ENCODE data around the gene NET1.

NET1 gene

DNA sequence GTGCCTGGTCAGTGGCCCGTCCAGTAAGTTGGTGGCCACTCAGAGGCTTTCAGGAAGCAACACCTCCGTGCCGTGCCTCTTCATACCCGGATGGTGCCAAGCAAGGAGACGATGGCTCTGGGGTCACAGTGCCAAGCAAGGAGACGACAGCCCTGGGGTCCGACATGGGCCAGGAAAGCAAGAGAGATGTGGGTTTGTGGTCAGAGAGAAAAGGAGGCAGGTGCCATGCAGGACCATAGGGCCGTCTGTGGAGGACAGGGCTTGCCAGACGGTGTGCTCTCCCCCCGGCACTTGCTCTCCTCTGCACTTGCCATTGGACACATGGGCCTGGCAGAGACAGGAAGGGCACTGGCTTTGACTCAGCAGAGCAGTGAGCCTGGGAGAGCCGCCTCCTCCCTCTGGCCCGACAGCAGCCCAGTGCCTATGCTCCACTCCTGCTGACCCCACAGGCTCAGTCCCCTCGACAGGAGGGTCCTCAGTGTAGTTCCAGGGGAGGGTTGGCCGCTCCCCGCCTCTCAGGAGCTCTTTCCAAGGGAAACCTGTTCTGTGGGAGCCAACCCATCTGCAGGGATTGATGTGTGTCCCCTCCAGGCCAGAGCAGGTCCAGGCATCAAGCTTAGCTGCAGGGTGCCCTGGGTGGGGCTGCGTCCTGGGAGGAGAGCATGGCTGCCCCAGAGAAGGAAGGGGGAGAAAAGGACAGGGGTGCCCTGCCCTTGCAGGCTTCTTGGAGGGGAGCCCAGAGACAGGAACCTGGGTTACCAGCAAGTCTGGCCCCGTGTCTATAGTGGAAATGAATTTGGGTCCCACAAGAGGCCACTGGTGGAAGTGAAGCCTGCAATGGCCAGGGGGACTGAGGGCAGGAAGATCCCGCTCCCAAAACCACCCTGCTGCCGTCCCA is 94.6 kb downstream of the NET1 start:
- Histone ChIP-seq H3K4me3 (ENCODE audit: insufficient read length, low read depth) (no peak overlapping the region), H3K27me3 (ENCODE audit: insufficient read depth, insufficient read length) (no peaks in the 10 kb centered on the region), H3K4me1 (ENCODE audit: insufficient read depth, insufficient read length) (no peaks in the 10 kb centered on the region), H3K36me3 (ENCODE audit: insufficient read depth, insufficient read length, low read length) (no peaks in the 10 kb centered on the region), H3K9ac (ENCODE audit: insufficient read length, low read depth) (no peak overlapping the region), H3K9me3 (ENCODE audit: insufficient read depth, low read length) (no peaks in the 10 kb centered on the region)
- no peak for TF ChIP-seq YY1 (IDR thresholded peaks at IDR 0.05; ENCODE audit: insufficient read depth, insufficient read length)
- TF ChIP-seq SUZ12 (IDR thresholded peaks at IDR 0.05; ENCODE audit: extremely low read depth, insufficient read depth, insufficient read length) = no peak
- no peak for TF ChIP-seq ZNF274 (IDR thresholded peaks at IDR 0.05; ENCODE audit: low read depth, low read length)
- DNase-seq (ENCODE audit: low read depth, low spot score) = no peak

DNA sequence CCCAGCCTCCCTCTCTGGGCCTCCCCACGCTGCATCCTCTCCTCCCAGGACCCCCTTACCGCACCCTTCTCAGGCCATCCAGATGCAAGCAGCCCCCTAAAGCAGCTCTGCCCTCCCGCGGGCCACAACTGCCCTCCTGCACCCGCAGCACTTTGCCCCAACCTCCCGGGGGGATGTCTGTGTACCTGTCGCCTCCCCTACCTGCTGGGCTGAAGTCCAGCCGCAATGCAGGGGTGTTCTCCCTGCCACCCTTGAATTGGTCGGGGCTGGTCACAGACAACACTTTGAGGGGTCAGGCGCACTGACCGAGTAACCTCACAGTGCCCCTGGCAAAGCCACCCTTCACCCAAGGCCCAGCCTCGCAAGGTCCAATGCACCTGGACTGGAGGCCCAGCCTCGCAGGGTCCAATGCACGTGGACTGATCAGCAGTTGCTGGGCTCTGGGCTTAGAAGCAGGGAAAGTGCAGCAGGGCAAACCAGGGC is 95.3 kb downstream of the NET1 start:
- no peaks in the 10 kb centered on the region for H3K4me1 ChIP-seq (ENCODE audit: insufficient read depth, insufficient read length)

GRCh38 chr10:5508161-5508604 is 95.8 kb downstream of the NET1 start:
- H3K9me3 ChIP-seq (ENCODE audit: insufficient read depth, low read length) = no peaks in the 10 kb centered on the region
- no peak overlapping the region for H3K4me3 ChIP-seq (ENCODE audit: insufficient read length, low read depth)
- no peaks in the 10 kb centered on the region for H3K4me1 ChIP-seq (ENCODE audit: insufficient read depth, insufficient read length)
- no peak for DNase-seq (ENCODE audit: low read depth, low spot score)
- no peak for TF ChIP-seq ZNF274 (IDR thresholded peaks at IDR 0.05; ENCODE audit: low read depth, low read length)
- TF ChIP-seq SUZ12 (IDR thresholded peaks at IDR 0.05; ENCODE audit: extremely low read depth, insufficient read depth, insufficient read length) = no peak
- no peak for TF ChIP-seq YY1 (IDR thresholded peaks at IDR 0.05; ENCODE audit: insufficient read depth, insufficient read length)
- H3K27me3 ChIP-seq (ENCODE audit: insufficient read depth, insufficient read length) = no peaks in the 10 kb centered on the region
- H3K36me3 ChIP-seq (ENCODE audit: insufficient read depth, insufficient read length, low read length) = no peaks in the 10 kb centered on the region
- H3K9ac ChIP-seq (ENCODE audit: insufficient read length, low read depth) = no peak overlapping the region

More for the DNA sequence above, 95.3 kb downstream of the NET1 start:
- Histone ChIP-seq H3K9me3 (ENCODE audit: insufficient read depth, low read length) (no peaks in the 10 kb centered on the region), H3K4me3 (ENCODE audit: insufficient read length, low read depth) (no peak overlapping the region), H3K36me3 (ENCODE audit: insufficient read depth, insufficient read length, low read length) (no peaks in the 10 kb centered on the region), H3K9ac (ENCODE audit: insufficient read length, low read depth) (no peak overlapping the region), H3K27me3 (ENCODE audit: insufficient read depth, insufficient read length) (no peaks in the 10 kb centered on the region)
- TF ChIP-seq YY1 (IDR thresholded peaks at IDR 0.05; ENCODE audit: insufficient read depth, insufficient read length) = no peak
- no peak for TF ChIP-seq SUZ12 (IDR thresholded peaks at IDR 0.05; ENCODE audit: extremely low read depth, insufficient read depth, insufficient read length)
- TF ChIP-seq ZNF274 (IDR thresholded peaks at IDR 0.05; ENCODE audit: low read depth, low read length) = no peak
- no peak for DNase-seq (ENCODE audit: low read depth, low spot score)

Measured in NT2/D1 (cell line).